ENCODE data around the gene PARVB. TPM values are rescaled to one million over a fixed set of nuclear protein-coding genes. Genes with fewer than 3 reads are reported as not detected.

Gene PARVB
- total RNA-seq, 1 donor from 2014 or later = 22.1 TPM

- Mint-ChIP-seq H3K27ac (no peak overlapping the region), H3K36me3 (no peaks in the 10 kb centered on the region), H3K4me3 (no peak overlapping the region), H3K4me1 (no peaks in the 10 kb centered on the region), H3K9me3 (peaks cover 4% of the 10 kb centered on the region), H3K27me3 (ENCODE audit: low read depth) (peaks cover 19% of the 10 kb centered on the region)
- TF ChIP-seq CTCF (IDR thresholded peaks at IDR 0.05; ENCODE audit: unreplicated experiment) = no peak
- DNase-seq (ENCODE audit: low spot score in 2 of 2, unreplicated experiment in 2 of 2) = no peak
Observed at GRCh38 chr22:44219101-44219870, 195.2 kb downstream of the PARVB start.

- Mint-ChIP-seq H3K9me3 (peaks cover 4% of the 10 kb centered on the region), H3K4me1 (no peaks in the 10 kb centered on the region), H3K27me3 (ENCODE audit: low read depth) (peaks cover 33% of the 10 kb centered on the region), H3K4me3 (no peak overlapping the region), H3K27ac (no peak overlapping the region), H3K36me3 (no peaks in the 10 kb centered on the region)
- DNase-seq (ENCODE audit: low spot score in 2 of 2, unreplicated experiment in 2 of 2) = no peak
- TF ChIP-seq CTCF (IDR thresholded peaks at IDR 0.05; ENCODE audit: unreplicated experiment) = no peak
Observed at GRCh38 chr22:44220727-44221680, 196.9 kb downstream of the PARVB start.

GRCh38 chr22:44221710-44222475 is 197.8 kb downstream of the PARVB start:
- no peak for DNase-seq (ENCODE audit: low spot score in 2 of 2, unreplicated experiment in 2 of 2)
- Mint-ChIP-seq H3K4me1 (no peaks in the 10 kb centered on the region), H3K27ac (no peak overlapping the region), H3K9me3 (peaks cover 5% of the 10 kb centered on the region), H3K36me3 (no peaks in the 10 kb centered on the region), H3K4me3 (no peak overlapping the region), H3K27me3 (ENCODE audit: low read depth) (peaks cover 36% of the 10 kb centered on the region)
- TF ChIP-seq CTCF (IDR thresholded peaks at IDR 0.05; ENCODE audit: unreplicated experiment) = no peak

Other genes with a start within 250 kb of the PARVB start
- 1.6 to 2.6 TPM (median 2.6 TPM) in 3 replicates for gene EFCAB6, start 212.0 kb upstream of the PARVB start, total RNA-seq
- 7.1 to 8.7 TPM (median 7.2 TPM) in 3 replicates for gene SULT4A1, start 161.8 kb upstream of the PARVB start, total RNA-seq
- gene PNPLA5, start 132.3 kb upstream of the PARVB start, total RNA-seq = not detected in 3 replicates
- gene PNPLA3, start 100.5 kb upstream of the PARVB start, total RNA-seq = 5.7 to 6.2 TPM (median 6.1 TPM) in 3 replicates
- gene SAMM50, start 68.9 kb upstream of the PARVB start, total RNA-seq = 44.1 to 44.9 TPM (median 44.8 TPM) in 3 replicates
- 0.53 to 1.0 TPM (median 0.66 TPM) in 3 replicates for gene PARVG, start 156.6 kb downstream of the PARVB start, total RNA-seq